SK-N-SH (cell line): ENCODE data around the gene JAZF1. TPM values are rescaled to one million over a fixed set of nuclear protein-coding genes. Genes with fewer than 3 reads are reported as not detected.

Experiments
- CTCF ChIA-PET: fragments of 300-600, 350-600 bp; formaldehyde crosslinking; extraction: SDS; loops from one replicate; lab custom pipeline; 2021; lab: Yijun Ruan, JAX
- POLR2A ChIA-PET: fragments of 350-600 bp; sonication (Branson Sonifier 250); formaldehyde crosslinking; extraction: SDS; loops from one replicate; lab custom pipeline; 2020; ENCODE audit warnings: antibody characterized with exemption, inconsistent platforms; lab: Yijun Ruan, JAX
- DNase-seq: peaks from one replicate; pipeline ENCODE4 v3.0.0; 2012
- H2AFZ ChIP-seq: fragments of 200-600 bp; sonication (generic); 2 replicates; pipeline ENCODE4 v1.8.1; 2016; ENCODE audit warnings: antibody characterized with exemption, mild to moderate bottlenecking, low read depth
- H3F3A ChIP-seq: fragments of 200-600 bp; sonication (generic); replicated peaks from 2 replicates; pipeline ENCODE3; 2016; ENCODE audit warnings: antibody characterized with exemption, mild to moderate bottlenecking; ENCODE audit not compliant: insufficient read depth
- H3K27ac ChIP-seq, 2 experiments: fragments of 200-500 bp in 1 of 2; fragments of 200-600 bp in 1 of 2; sonication (Bioruptor generic) in 1 of 2; sonication (generic), shearing (Covaris generic) in 1 of 2; 2 replicates each; pipeline versions ENCODE4 v1.5.1 to v1.6.1; 2014 to 2016; ENCODE audit warnings: low read depth in 2 of 2, inconsistent platforms in 1 of 2, low read length in 1 of 2, mild to moderate bottlenecking in 1 of 2, mixed read lengths in 1 of 2
- H3K27me3 ChIP-seq: fragments of 200-600 bp; sonication (generic), shearing (Covaris generic); 2 replicates; pipeline ENCODE4 v1.6.1; 2016; ENCODE audit warnings: mixed run types; ENCODE audit not compliant: insufficient read depth
- H3K36me3 ChIP-seq, 2 experiments: fragments of 200-500 bp in 1 of 2; fragments of 200-600 bp in 1 of 2; sonication (Bioruptor generic) in 1 of 2; sonication (generic) in 1 of 2; replicated peaks in 1 of 2; 2 replicates each; pipeline versions ENCODE3 to v1.5.1; 2014 to 2016; ENCODE audit warnings: low read length in 1 of 2, mild to moderate bottlenecking in 1 of 2; ENCODE audit not compliant: insufficient read depth in 2 of 2, control insufficient read depth in 1 of 2
- H3K4me1 ChIP-seq, 2 experiments: fragments of 200-500 bp in 1 of 2; fragments of 200-600 bp in 1 of 2; sonication (Bioruptor generic) in 1 of 2; sonication (generic), shearing (Covaris generic) in 1 of 2; 2 replicates each; pipeline versions ENCODE4 v1.5.1 to v1.6.1; 2014 to 2016; ENCODE audit warnings: low read depth in 1 of 2, low read length in 1 of 2, mixed run types in 1 of 2; ENCODE audit not compliant: insufficient read depth in 2 of 2, control insufficient read depth in 1 of 2
- H3K4me2 ChIP-seq: fragments of 200-600 bp; sonication (generic), shearing (Covaris generic); 2 replicates; pipeline ENCODE4 v1.6.1; 2017; ENCODE audit warnings: mixed run types
- H3K4me3 ChIP-seq, 2 experiments: fragments of 200-500 bp in 1 of 2; fragments of 200-600 bp in 1 of 2; sonication (Bioruptor generic) in 1 of 2; sonication (generic), shearing (Covaris generic) in 1 of 2; 2 replicates each; pipeline versions ENCODE4 v1.5.1 to v1.8.1; 2014 to 2016; ENCODE audit warnings: low read depth in 2 of 2, inconsistent platforms in 1 of 2, low read length in 1 of 2, mild to moderate bottlenecking in 1 of 2, mixed read lengths in 1 of 2, moderate library complexity in 1 of 2
- H3K79me2 ChIP-seq: fragments of 200-600 bp; sonication (generic); 2 replicates; pipeline ENCODE4 v1.8.1; 2017; ENCODE audit warnings: mild to moderate bottlenecking; ENCODE audit not compliant: insufficient read depth
- H3K9ac ChIP-seq: fragments of 200-600 bp; sonication (generic); 2 replicates; pipeline ENCODE4 v1.6.1; 2017; ENCODE audit warnings: mixed run types
- H3K9me2 ChIP-seq: fragments of 200-600 bp; sonication (generic); 2 replicates; pipeline ENCODE4 v1.6.1; 2017; ENCODE audit warnings: mixed run types
- H3K9me3 ChIP-seq: fragments of 200-600 bp; sonication (generic); 2 replicates; pipeline ENCODE4 v1.6.1; 2017; ENCODE audit warnings: mixed run types, mild to moderate bottlenecking, moderate library complexity
- H4K20me1 ChIP-seq: fragments of 200-600 bp; sonication (generic); 2 replicates; pipeline ENCODE4 v1.6.1; 2017; ENCODE audit warnings: mild to moderate bottlenecking, mixed run types; ENCODE audit not compliant: insufficient read depth
- CHD2 ChIP-seq: fragments of 150-350 bp; IDR thresholded peaks from 2 replicates; pipeline ENCODE4 v1.6.1; 2018; ENCODE audit warnings: low read length; ENCODE audit not compliant: partially characterized antibody
- EP300 ChIP-seq, 2 experiments: IDR thresholded peaks; 2 replicates each; pipeline versions ENCODE4 v1.4.0 to v1.6.1; 2012; ENCODE audit warnings: borderline replicate concordance in 1 of 2, low read depth in 1 of 2, low read length in 1 of 2
- EZH2phosphoT487 ChIP-seq: fragments of 200-600 bp; sonication (generic); IDR thresholded peaks from 2 replicates; pipeline ENCODE4 v1.6.1; 2017; ENCODE audit warnings: low read depth, mixed run types, mild to moderate bottlenecking, antibody characterized with exemption, moderate library complexity, borderline replicate concordance
- FOXM1 ChIP-seq: IDR thresholded peaks from 2 replicates; pipeline ENCODE4 v1.4.0; 2012; ENCODE audit warnings: low read depth, mild to moderate bottlenecking
- GABPA ChIP-seq: IDR thresholded peaks from 2 replicates; pipeline ENCODE4 v1.4.0; 2012; ENCODE audit warnings: low read depth, mild to moderate bottlenecking
- GATA2 ChIP-seq: sonication (generic); formaldehyde crosslinking; IDR thresholded peaks from 2 replicates; pipeline ENCODE4 v1.5.0; 2020; ENCODE audit warnings: mild to moderate bottlenecking, missing genetic modification reagents
- MEF2A ChIP-seq: IDR thresholded peaks from 2 replicates; pipeline ENCODE4 v1.4.0; 2012; ENCODE audit warnings: low read depth, borderline replicate concordance
- MXI1 ChIP-seq: IDR thresholded peaks from 2 replicates; pipeline ENCODE4 v1.6.1; 2012; ENCODE audit warnings: mild to moderate bottlenecking, low read depth, low read length, improper control_type of control experiment
- NRF1 ChIP-seq: IDR thresholded peaks from 2 replicates; pipeline ENCODE4 v1.6.1; 2012; ENCODE audit warnings: low read depth, mild to moderate bottlenecking, low read length
- POLR2AphosphoS5 ChIP-seq: IDR thresholded peaks from 2 replicates; pipeline ENCODE4 v1.6.1; 2012; ENCODE audit warnings: low read depth, low read length
- REST ChIP-seq: IDR thresholded peaks from 2 replicates; pipeline ENCODE4 v1.6.1; 2012; ENCODE audit warnings: mild to moderate bottlenecking, low read depth, low read length, moderate library complexity
- RFX5 ChIP-seq: IDR thresholded peaks from 2 replicates; pipeline ENCODE4 v1.6.1; 2012; ENCODE audit warnings: mild to moderate bottlenecking, improper control_type of control experiment, low read length
- RXRA ChIP-seq: IDR thresholded peaks from 2 replicates; pipeline ENCODE4 v1.4.0; 2012; ENCODE audit warnings: low read depth, mild to moderate bottlenecking, borderline replicate concordance
- TEAD4 ChIP-seq: IDR thresholded peaks from 2 replicates; pipeline ENCODE4 v1.4.0; 2012; ENCODE audit warnings: mild to moderate bottlenecking, borderline replicate concordance; ENCODE audit not compliant: insufficient read depth
- USF2 ChIP-seq: fragments of 150-350 bp; IDR thresholded peaks from 2 replicates; pipeline ENCODE4 v1.6.1; 2017; ENCODE audit warnings: antibody characterized with exemption, low read length, low read depth, borderline replicate concordance
- YY1 ChIP-seq: IDR thresholded peaks from 2 replicates; pipeline ENCODE4 v1.4.0; 2012; ENCODE audit warnings: low read depth, mild to moderate bottlenecking
- ZBTB33 ChIP-seq: IDR thresholded peaks from 2 replicates; pipeline ENCODE4 v1.4.0; 2012; ENCODE audit warnings: low read depth, borderline replicate concordance
- WGBS: methylation state at CpG from one replicate; pipeline ENCODE4 v1.1.6; 2017; ENCODE audit warnings: low lambda C conversion rate; 5-methylcytosine and 5-hydroxymethylcytosine counted together
- polyA plus RNA-seq, 3 experiments: library from polyadenylated mRNA; depleted of rRNA; stranded (reverse); fragments of >200 nt; gene quantifications; 2 replicates each; pipeline ENCODE4 v1.2.3, GENCODE V29; 2012

The JAZF1 gene
- polyA plus RNA-seq, 1 of the 3 experiments (the other 2 are of a cell fraction): 1.7 TPM

DNA sequence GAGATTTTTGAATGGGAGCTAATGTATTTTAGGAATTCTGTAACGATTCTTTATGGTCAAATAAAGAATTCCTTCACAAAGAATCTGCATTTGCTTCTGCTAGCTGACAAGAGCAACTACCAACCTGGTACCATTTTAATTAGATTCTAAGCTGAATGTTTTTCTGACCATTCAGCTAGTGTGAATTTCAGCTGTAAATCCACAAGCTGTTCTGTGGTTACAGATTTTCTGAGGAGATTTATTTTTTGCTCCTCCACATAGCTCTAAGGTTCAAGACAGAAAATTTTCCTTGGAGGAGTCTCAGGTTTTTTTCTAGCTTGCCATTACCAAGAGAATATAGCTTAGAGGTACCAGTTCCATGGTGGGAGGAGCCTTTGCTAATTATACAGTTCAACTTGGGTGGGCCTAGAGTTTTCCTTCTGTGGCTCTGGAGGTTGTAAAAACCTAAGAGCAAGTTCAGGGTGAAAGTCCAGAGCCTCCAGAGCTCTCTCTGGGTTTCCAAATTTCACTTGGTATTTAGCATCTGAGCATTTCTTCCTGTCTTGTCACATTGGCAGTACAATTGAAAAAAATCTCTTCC lies 120.1 kb downstream of the JAZF1 start:
- Histone ChIP-seq H3K4me2 (no peak overlapping the region), H3K4me3 (no peak overlapping the region), H3K79me2 (no peaks in the 10 kb centered on the region), H4K20me1 (no peaks in the 10 kb centered on the region), H3K27me3 (no peaks in the 10 kb centered on the region), H3K36me3 (peaks cover 0 to 4% of the 10 kb centered on the region in 2 experiments), H3K9me3 (peaks cover 6% of the 10 kb centered on the region; the same call in 1 of the 2 replicates), H3K9me2 (no peaks in the 10 kb centered on the region), H3K4me1 (peaks cover 3 to 8% of the 10 kb centered on the region in 2 experiments), H3K27ac (no peak overlapping the region), H3F3A (peaks cover 1% of the 10 kb centered on the region), H3K9ac (no peak overlapping the region), H2AFZ (no peak overlapping the region)
- no peak for DNase-seq
- ChIA-PET POLR2A (no interaction called here), CTCF (interaction anchor here (0.7 to 31.3 kb wide), 10 partner anchors 8 to 864 kb away, joined by 3 to 828 read pairs (median 18); no protein-coding TSS in a partner anchor)
- TF ChIP-seq NRF1 (no peak), RXRA (no peak), MEF2A (no peak), RFX5 (no peak), MXI1 (no peak), USF2 (no peak), CHD2 (no peak), TEAD4 (no peak), POLR2AphosphoS5 (no peak), EP300 (IDR thresholded peaks at IDR 0.05; ENCODE audit: borderline replicate concordance in 1 of 2, low read depth in 1 of 2, low read length in 1 of 2) (no peak), GABPA (no peak), FOXM1 (no peak), GATA2 (no peak), ZBTB33 (no peak), REST (no peak), YY1 (no peak), EZH2phosphoT487 (no peak)
- 38% methylated on average over 1 of the region's 1 CpG for WGBS
